ENCODE measurements around the gene NONO.

The NONO gene

GRCh38 chrX:71245159-71245558 lies 38.3 kb upstream of the NONO start:
- no peak for TF ChIP-seq CTCF (IDR thresholded peaks at IDR 0.05; ENCODE audit: control extremely low read depth, extremely low read depth, low read depth, missing control alignments)
- ChIA-PET POLR2A (no interaction called here), CTCF (no interaction called here)
- DNase-seq (ENCODE audit: extremely low spot score): no peak

GRCh38 chrX:71250841-71251240 lies 32.6 kb upstream of the NONO start:
- CTCF ChIA-PET: no interaction called here
- POLR2A ChIA-PET: no interaction called here
- no peak for DNase-seq (ENCODE audit: extremely low spot score)
- TF ChIP-seq CTCF (IDR thresholded peaks at IDR 0.05; ENCODE audit: control extremely low read depth, extremely low read depth, low read depth, missing control alignments): no peak

GRCh38 chrX:71251466-71251973 lies 31.9 kb upstream of the NONO start:
- no peak for DNase-seq (ENCODE audit: extremely low spot score)
- POLR2A ChIA-PET: no interaction called here
- no peak for TF ChIP-seq CTCF (IDR thresholded peaks at IDR 0.05; ENCODE audit: control extremely low read depth, extremely low read depth, low read depth, missing control alignments)
- CTCF ChIA-PET: no interaction called here

GRCh38 chrX:71252221-71252620 lies 31.2 kb upstream of the NONO start:
- CTCF ChIA-PET: no interaction called here
- POLR2A ChIA-PET: no interaction called here
- no peak for TF ChIP-seq CTCF (IDR thresholded peaks at IDR 0.05; ENCODE audit: control extremely low read depth, extremely low read depth, low read depth, missing control alignments)
- no peak for DNase-seq (ENCODE audit: extremely low spot score)

GRCh38 chrX:71253253-71254091 lies 30.0 kb upstream of the NONO start:
- DNase-seq (ENCODE audit: extremely low spot score): peak; percentile 43
- CTCF ChIA-PET: interaction anchor here (1.2 to 1.4 kb wide), 2 partner anchors 30 to 112 kb away, joined by 3 read pairs; partner anchors contain the start of genes NONO and TAF1
- POLR2A ChIA-PET: no interaction called here
- TF ChIP-seq CTCF (IDR thresholded peaks at IDR 0.05; ENCODE audit: control extremely low read depth, extremely low read depth, low read depth, missing control alignments): peak; percentile 37

GRCh38 chrX:71254092-71254963 lies 29.1 kb upstream of the NONO start, which contains the start of gene ZMYM3:
Gene ZMYM3, minus strand, starts transcription at chrX:71254140. Its CDS starts 885 bp downstream, at chrX:71253255.
- ChIA-PET POLR2A (interaction anchor here (0.7 kb wide), 1 partner anchor 112 kb away, joined by 3 read pairs; no protein-coding TSS in a partner anchor), CTCF (interaction anchor here (1.2 to 1.4 kb wide), 2 partner anchors 29 to 111 kb away, joined by 3 read pairs; partner anchors contain the start of genes NONO and TAF1)
- no peak for TF ChIP-seq CTCF (IDR thresholded peaks at IDR 0.05; ENCODE audit: control extremely low read depth, extremely low read depth, low read depth, missing control alignments)
- DNase-seq (ENCODE audit: extremely low spot score): peak; percentile 90
